D721Med (cell line): ENCODE results near the gene DDRGK1.

ENCODE experiments used
- DNase-seq: peaks from one replicate; pipeline ENCODE4 v3.0.0; 2011; ENCODE audit warnings: low spot score; ENCODE audit not compliant: insufficient read length
- FAIRE-seq: peaks from 2 replicates; lab custom pipeline; 2011; peaks lifted over from hg19 to GRCh38; lab: Jason Lieb, UNC
- CTCF ChIP-seq: IDR thresholded peaks from 2 replicates; pipeline ENCODE4 v1.5.1; 2012; ENCODE audit warnings: mild to moderate bottlenecking, control low read depth; ENCODE audit not compliant: insufficient read depth; ENCODE audit errors: missing control alignments

DDRGK1 gene

GRCh38 chr20:3165473-3166337 is 38.8 kb downstream of the DDRGK1 start:
- no peak for TF ChIP-seq CTCF
- no peak for FAIRE-seq

GRCh38 chr20:3164763-3165410 is 39.6 kb downstream of the DDRGK1 start:
- DNase-seq (no peak), FAIRE-seq (no peak)
- no peak for TF ChIP-seq CTCF

More at GRCh38 chr20:3165473-3166337, 38.8 kb downstream of the DDRGK1 start:
- no peak for DNase-seq

GRCh38 chr20:3164043-3164762 is 40.3 kb downstream of the DDRGK1 start:
- FAIRE-seq = no peak
- no peak for TF ChIP-seq CTCF
- no peak for DNase-seq

- DNase-seq = no peak
- no peak for FAIRE-seq
- no peak for TF ChIP-seq CTCF
Observed at GRCh38 chr20:3163099-3164042, 41.1 kb downstream of the DDRGK1 start.

GRCh38 chr20:3162080-3162611 is 42.3 kb downstream of the DDRGK1 start:
- no peak for TF ChIP-seq CTCF
- DNase-seq = no peak
- no peak for FAIRE-seq
